ENCODE data around the gene EIF4E.

- TF ChIP-seq CTCF (IDR thresholded peaks at IDR 0.05) (no peak), POLR2A (IDR thresholded peaks at IDR 0.05) (no peak)
Observed at GRCh38 chr4:98873059-98873458, 55.9 kb downstream of the EIF4E start.
